ENCODE measurements around the gene C1orf198.

The C1orf198 gene

GRCh38 chr1:230892018-230892491 lies 23.7 kb upstream of the C1orf198 start:
- no peak for DNase-seq (ENCODE audit: low read depth in 3 of 3)

DNA sequence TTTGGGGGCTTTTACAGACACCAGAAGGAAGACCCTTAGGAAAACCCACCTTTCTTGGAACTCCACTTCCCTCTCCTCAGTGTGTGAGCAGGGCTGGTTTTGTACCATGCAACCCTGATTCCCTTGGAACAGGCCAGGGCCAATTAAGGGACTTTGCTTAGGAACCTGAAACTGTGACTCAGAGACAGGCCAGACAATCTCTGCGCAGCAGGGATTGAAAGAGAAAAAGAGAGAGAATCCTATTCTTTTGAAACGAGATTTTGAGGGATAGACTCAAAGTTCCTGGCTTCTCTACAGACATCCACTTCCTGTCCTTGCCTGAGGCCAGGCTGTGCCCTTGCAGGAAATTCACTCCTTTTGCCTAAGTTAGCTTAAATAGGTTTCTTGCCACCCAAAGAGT lies 23.1 kb upstream of the C1orf198 start:
- no peak for DNase-seq (ENCODE audit: low read depth in 3 of 3)

- DNase-seq (ENCODE audit: low read depth in 3 of 3) = no peak
Measured at GRCh38 chr1:230884646-230885045, 16.3 kb upstream of the C1orf198 start.

- no peak for DNase-seq (ENCODE audit: low read depth in 3 of 3)
Measured at GRCh38 chr1:230883967-230884366, 15.6 kb upstream of the C1orf198 start.

- no peak for DNase-seq (ENCODE audit: low read depth in 3 of 3)
Measured at GRCh38 chr1:230879778-230880177, 11.5 kb upstream of the C1orf198 start.

GRCh38 chr1:230878591-230878990 lies 10.3 kb upstream of the C1orf198 start:
- no peak for DNase-seq (ENCODE audit: low read depth in 3 of 3)

- DNase-seq (ENCODE audit: low read depth in 3 of 3) = no peak
Measured at GRCh38 chr1:230877924-230878590, 9.7 kb upstream of the C1orf198 start.

DNA sequence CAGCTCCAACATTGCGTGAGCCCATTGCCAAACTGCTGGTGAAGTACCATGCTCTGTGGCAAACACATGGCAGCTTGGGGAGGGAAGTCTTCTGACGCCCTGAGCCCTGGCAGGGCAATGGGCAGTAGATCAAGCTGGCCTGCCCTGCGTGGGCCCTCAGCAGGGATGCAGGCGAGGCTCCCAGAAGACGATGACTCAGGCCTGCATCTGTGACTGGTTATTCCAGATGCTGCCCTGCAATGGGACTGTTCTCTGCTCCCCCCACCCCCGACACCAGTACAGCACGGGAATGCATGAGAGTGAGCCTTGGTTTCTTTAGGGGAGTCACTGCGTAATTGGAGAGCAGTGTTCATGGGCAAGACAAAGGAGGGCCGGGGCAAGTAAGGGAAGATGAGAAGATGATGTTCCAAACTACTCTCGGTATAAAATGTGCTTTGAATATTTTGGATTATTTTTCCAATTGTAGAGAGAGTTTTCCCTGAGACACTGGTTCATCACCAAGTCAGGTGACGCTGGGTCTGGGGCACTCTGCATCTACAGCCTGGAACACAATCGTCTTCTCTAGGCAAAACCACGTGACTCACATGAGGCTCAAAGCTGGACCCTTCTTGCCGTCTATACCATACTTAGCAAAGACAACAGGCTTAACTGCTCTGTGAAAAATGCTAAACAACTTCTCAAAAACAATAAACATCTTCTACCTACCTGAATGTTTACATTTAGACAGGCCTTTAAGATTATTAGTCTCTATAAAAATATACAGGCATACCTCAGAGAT lies 9.0 kb upstream of the C1orf198 start:
- no peak for DNase-seq (ENCODE audit: low read depth in 3 of 3)

DNA sequence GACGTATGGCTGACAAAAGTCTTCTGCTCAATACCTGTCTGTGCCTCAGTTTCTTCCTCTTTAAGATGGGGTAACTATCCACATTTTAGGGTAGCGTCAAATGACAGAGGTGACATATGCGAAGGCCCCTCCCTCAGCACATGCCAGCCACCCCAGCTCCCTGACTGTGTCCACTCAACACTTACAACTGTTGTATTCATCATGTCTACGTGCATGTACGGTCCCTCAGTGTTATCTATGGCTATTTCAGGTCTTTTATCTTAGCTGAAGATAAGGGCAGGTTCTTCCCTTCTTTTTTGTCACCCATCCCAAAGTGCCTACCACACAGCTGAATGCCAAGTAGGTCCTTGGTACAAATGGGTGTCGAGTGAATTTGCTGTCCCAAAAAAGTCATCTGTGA lies 8.3 kb upstream of the C1orf198 start:
- DNase-seq (ENCODE audit: low read depth in 3 of 3) = no peak

DNA sequence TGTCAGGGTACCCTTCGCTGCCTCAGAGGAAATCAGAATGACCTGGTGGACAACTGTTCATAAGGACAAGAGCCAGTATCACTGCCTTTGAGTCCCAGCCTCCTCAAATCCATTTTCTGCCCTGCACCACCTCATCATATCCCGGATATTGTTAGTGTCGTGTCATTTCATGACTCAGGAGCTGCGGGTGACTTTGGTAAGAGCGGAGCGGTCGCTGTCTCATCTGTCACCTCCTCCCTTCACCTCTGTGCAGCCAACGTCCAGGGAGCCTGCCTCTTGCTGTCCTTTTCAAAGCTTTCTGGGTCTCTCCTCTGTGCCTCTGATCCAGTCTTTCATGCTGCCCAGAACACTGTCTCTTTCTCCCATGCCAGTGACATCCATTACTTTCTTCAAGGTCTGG lies 7.0 kb upstream of the C1orf198 start:
- DNase-seq (ENCODE audit: low read depth in 3 of 3) = no peak

DNA sequence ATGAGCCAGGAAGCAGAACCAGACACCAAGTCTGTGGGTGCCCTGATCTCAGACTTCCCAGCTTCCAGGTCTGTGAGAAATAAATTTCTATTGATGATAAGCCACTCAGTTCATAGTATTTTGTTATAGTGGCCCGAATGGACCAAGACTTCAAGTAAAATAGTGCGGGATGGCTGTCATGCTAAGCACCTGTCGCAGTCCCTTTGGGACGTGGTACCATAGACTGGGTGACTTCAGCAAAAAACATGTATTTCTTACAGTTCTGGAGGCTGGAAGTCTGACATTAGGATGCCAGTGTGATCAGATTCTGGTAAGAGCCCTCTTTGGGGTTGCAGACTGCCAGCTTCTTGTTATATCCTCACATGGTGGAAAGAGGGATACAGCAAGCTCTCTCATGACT lies 2.6 kb upstream of the C1orf198 start:
- DNase-seq (ENCODE audit: low read depth in 3 of 3) = no peak

- DNase-seq (ENCODE audit: low read depth in 3 of 3) = no peak
Measured at GRCh38 chr1:230869500-230869899, 1.2 kb upstream of the C1orf198 start.

- no peak for DNase-seq (ENCODE audit: low read depth in 3 of 3)
Measured at GRCh38 chr1:230868736-230869385, 540 bp upstream of the C1orf198 start.

GRCh38 chr1:230867101-230867902 lies 1.0 kb downstream of the C1orf198 start:
- DNase-seq (ENCODE audit: low read depth in 3 of 3) = no peak

DNA sequence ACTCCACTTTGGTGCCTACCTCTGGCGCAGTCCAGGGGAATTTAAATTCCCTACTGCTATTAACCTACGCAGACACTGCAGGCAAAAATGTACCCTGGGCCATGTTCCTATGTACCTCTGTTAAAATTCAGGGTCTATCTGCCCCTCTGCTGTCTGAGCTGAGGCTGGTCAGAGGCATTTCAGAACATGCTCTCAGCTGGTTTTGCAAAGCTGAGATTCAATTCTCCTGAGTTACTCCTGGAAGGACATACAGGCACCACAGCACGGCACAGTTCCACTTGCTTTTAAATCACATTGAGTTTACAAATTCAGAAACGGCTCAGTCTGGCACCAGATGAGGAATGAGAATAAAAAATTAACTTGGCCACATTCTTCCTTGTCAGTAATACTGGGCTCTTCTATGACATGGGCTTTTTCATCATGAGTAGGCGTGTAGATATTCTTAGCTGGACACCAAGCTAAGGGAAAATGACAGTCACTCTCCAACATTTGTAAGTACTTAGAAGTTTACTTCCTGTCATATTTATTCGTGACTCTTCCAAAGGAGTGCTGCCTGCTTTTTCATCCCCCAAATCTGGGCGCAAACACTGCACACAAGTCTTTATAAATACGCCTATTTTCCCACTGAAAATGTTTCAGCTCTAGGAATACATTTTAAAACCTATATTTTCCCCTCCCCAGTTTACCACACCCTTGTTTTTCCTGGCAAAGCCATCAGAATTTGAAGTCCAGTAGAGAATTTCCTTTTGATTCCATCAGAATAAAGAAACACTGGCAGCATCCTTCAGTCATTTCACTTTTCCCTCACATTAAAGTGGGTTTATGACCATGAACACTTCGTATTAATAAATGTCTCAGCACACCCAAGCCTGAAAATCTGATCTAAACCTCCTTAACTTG lies 1.9 kb downstream of the C1orf198 start:
- no peak for DNase-seq (ENCODE audit: low read depth in 3 of 3)

- no peak for DNase-seq (ENCODE audit: low read depth in 3 of 3)
Measured at GRCh38 chr1:230865062-230865817, 3.1 kb downstream of the C1orf198 start.

GRCh38 chr1:230864441-230864840 lies 3.9 kb downstream of the C1orf198 start:
- no peak for DNase-seq (ENCODE audit: low read depth in 3 of 3)

- no peak for DNase-seq (ENCODE audit: low read depth in 3 of 3)
Measured at GRCh38 chr1:230863449-230863848, 4.9 kb downstream of the C1orf198 start.

- no peak for DNase-seq (ENCODE audit: low read depth in 3 of 3)
Measured at GRCh38 chr1:230861970-230862595, 6.2 kb downstream of the C1orf198 start.

- no peak for DNase-seq (ENCODE audit: low read depth in 3 of 3)
Measured at GRCh38 chr1:230861489-230861888, 6.8 kb downstream of the C1orf198 start.
